ENCODE measurements around the gene DOK6.

GRCh38 chr18:69844656-69845055 lies 444.0 kb downstream of the DOK6 start:
- TF ChIP-seq TAF1 (IDR thresholded peaks at IDR 0.05; ENCODE audit: low read depth, low read length) = no peak
- no peak for TF ChIP-seq POLR2A (IDR thresholded peaks at IDR 0.05; ENCODE audit: low read depth, low read length)

Measured in GM12891 (cell line).